K562 (cell line): ENCODE results near the gene C17orf113. TPM values are rescaled to one million over a fixed set of nuclear protein-coding genes. Genes with fewer than 3 reads are reported as not detected.

ENCODE experiments used
- ATAC-seq: fragments of 200-7000 bp; cut with Tn5 transposase; 3 replicates; pipeline ENCODE4 v1.9.1; 2020; ENCODE audit warnings: moderate library complexity
- BruUV-seq: library from RNA; stranded (reverse); fragments of 400-500 nt; replicated peaks from 2 replicates; lab custom pipeline; 2021; lab: Mats Ljungman, UMichigan
- CTCF ChIA-PET: fragments of 300-600 bp; formaldehyde crosslinking; extraction: SDS; loops from one replicate; lab custom pipeline; 2021; ENCODE audit warnings: low intra/inter-chr PET ratio; lab: Yijun Ruan, JAX
- POLR2A ChIA-PET: fragments of 300-600, 350-650 bp; sonication (Branson Sonifier 250); formaldehyde crosslinking; extraction: SDS; loops from one replicate; lab custom pipeline; 2021; ENCODE audit warnings: antibody characterized with exemption, inconsistent platforms; lab: Yijun Ruan, JAX
- DNase-seq, 4 experiments: peaks; one replicate each; pipeline versions ENCODE4 v3.0.0 to v3.0.0-alpha.2; 2011 to 2018; ENCODE audit warnings: low spot score in 3 of 4, mixed read lengths in 3 of 4; ENCODE audit errors: extremely low read depth in 1 of 4
- FAIRE-seq: peaks from 2 replicates; lab custom pipeline; 2011; peaks lifted over from hg19 to GRCh38; lab: Jason Lieb, UNC
- H2AFZ ChIP-seq: 2 replicates; pipeline ENCODE4 v1.6.0; 2011; ENCODE audit warnings: low read depth, low read length, control low read depth, inconsistent platforms
- H3K27ac ChIP-seq: fragments of 200-600 bp; 3 replicates; pipeline ENCODE4 v1.8.0; 2011; ENCODE audit warnings: low read depth, mild to moderate bottlenecking, control low read depth, inconsistent platforms, low read length, moderate library complexity, mixed read lengths; ENCODE audit errors: extremely low read depth
- H3K27me3 ChIP-seq, 2 experiments: fragments of 300-600 bp in 1 of 2; 2 replicates in 1 of 2; 3 replicates in 1 of 2; pipeline versions ENCODE4 v1.6.0 to v1.8.0; 2011; ENCODE audit warnings: inconsistent platforms in 2 of 2, low read length in 2 of 2, mild to moderate bottlenecking in 1 of 2, mixed read lengths in 1 of 2, moderate library complexity in 1 of 2; ENCODE audit not compliant: control insufficient read depth in 2 of 2, insufficient read depth in 2 of 2
- H3K36me3 ChIP-seq: fragments of 300-600 bp; 3 replicates; pipeline ENCODE4 v1.8.0; 2011; ENCODE audit warnings: mild to moderate bottlenecking, low read length, inconsistent platforms; ENCODE audit not compliant: control insufficient read depth, insufficient read depth
- H3K4me1 ChIP-seq, 2 experiments: fragments of 200-600 bp in 1 of 2; replicated peaks in 1 of 2; 2 replicates in 1 of 2; 3 replicates in 1 of 2; pipeline versions ENCODE4 v1.5.1 to v1.8.0; 2011; ENCODE audit warnings: inconsistent platforms in 2 of 2, low read length in 2 of 2, mild to moderate bottlenecking in 1 of 2, mixed read lengths in 1 of 2, moderate library complexity in 1 of 2; ENCODE audit not compliant: control insufficient read depth in 2 of 2, insufficient read depth in 2 of 2
- H3K4me2 ChIP-seq: 2 replicates; pipeline ENCODE4 v1.6.1; 2011; ENCODE audit warnings: low read length, control low read depth, inconsistent platforms, mixed read lengths; ENCODE audit not compliant: insufficient read depth
- H3K4me3 ChIP-seq: fragments of 200-600 bp; sonication (generic), shearing (Covaris generic); 2 replicates; pipeline ENCODE4 v1.5.1; 2016; ENCODE audit warnings: control low read depth, inconsistent platforms
- H3K79me2 ChIP-seq: fragments of 200-600 bp; 3 replicates; pipeline ENCODE4 v1.8.0; 2011; ENCODE audit warnings: low read length, inconsistent platforms; ENCODE audit not compliant: control insufficient read depth, insufficient read depth
- H3K9ac ChIP-seq, 2 experiments: 2 replicates each; pipeline versions ENCODE4 v1.6.0 to v1.6.1; 2011; ENCODE audit warnings: low read depth in 2 of 2, low read length in 2 of 2, control low read depth in 1 of 2, inconsistent platforms in 1 of 2, mild to moderate bottlenecking in 1 of 2, mixed read lengths in 1 of 2; ENCODE audit not compliant: insufficient read depth in 1 of 2
- H3K9me1 ChIP-seq: one replicate; pipeline ENCODE4 v1.6.0; 2011; ENCODE audit warnings: inconsistent platforms, mild to moderate bottlenecking, low read length, moderate library complexity; ENCODE audit not compliant: control insufficient read depth, insufficient read depth
- H3K9me3 ChIP-seq: replicated peaks from 2 replicates; pipeline ENCODE4 v1.5.1; 2011; ENCODE audit warnings: low read depth, low read length, inconsistent platforms; ENCODE audit not compliant: control insufficient read depth, insufficient read depth
- H4K20me1 ChIP-seq: replicated peaks from 2 replicates; pipeline ENCODE4 v1.6.1; 2011; ENCODE audit warnings: low read length, inconsistent platforms, mixed read lengths; ENCODE audit not compliant: control insufficient read depth, insufficient read depth
- FUS ChIP-seq: fragments of 200-400 bp; formaldehyde crosslinking; optimal IDR thresholded peaks from 2 replicates; pipeline ENCODE3; 2017; ENCODE audit warnings: low read depth, low read length
- LARP7 ChIP-seq: fragments of 450-650 bp; IDR thresholded peaks from 2 replicates; pipeline ENCODE4 v1.6.1; 2016
- PTRF ChIP-seq: fragments of 450-650 bp; IDR thresholded peaks from 2 replicates; pipeline ENCODE4 v1.6.1; 2016; ENCODE audit warnings: mild to moderate bottlenecking, missing genetic modification characterization, missing compliant biosample characterization
- RBM34 ChIP-seq: fragments of 200-400 bp; formaldehyde crosslinking; IDR thresholded peaks from 2 replicates; pipeline ENCODE4 v1.6.1; 2018; ENCODE audit warnings: low read length, borderline replicate concordance; ENCODE audit not compliant: insufficient read depth
- SRF ChIP-seq, 2 experiments: fragments of 250-450, 450-650 bp in 1 of 2; sonication (Bioruptor Pico) in 1 of 2; sonication (generic) in 1 of 2; formaldehyde crosslinking; IDR thresholded peaks; 2 replicates each; pipeline versions ENCODE4 v1.5.0 to v1.5.1; 2020 to 2022; ENCODE audit warnings: mild to moderate bottlenecking in 1 of 2, missing genetic modification reagents in 1 of 2
- ZFPM2 ChIP-seq: fragments of 250-450 bp; sonication (Bioruptor Pico); IDR thresholded peaks from 2 replicates; pipeline ENCODE4 v1.5.1; 2022; ENCODE audit warnings: mild to moderate bottlenecking
- ZNF134 ChIP-seq: fragments of 250-450 bp; sonication (Bioruptor Pico); conservative IDR thresholded peaks from 2 replicates; pipeline ENCODE4 v1.4.0; 2020
- ZNF695 ChIP-seq: fragments of 450-650 bp; formaldehyde crosslinking; IDR thresholded peaks from 2 replicates; pipeline ENCODE4 v1.4.0; 2020; ENCODE audit warnings: mild to moderate bottlenecking, moderate library complexity
- ZZZ3 ChIP-seq: fragments of 450-650 bp; IDR thresholded peaks from 2 replicates; pipeline ENCODE4 v1.6.1; 2016; ENCODE audit warnings: antibody characterized with exemption, mild to moderate bottlenecking, moderate library complexity
- WGBS: fragments of 100-300 bp; shearing (Covaris generic); methylation state at CpG from one replicate; pipeline ENCODE4 v1.1.6; 2016; ENCODE audit warnings: low coverage, mixed read lengths; ENCODE audit not compliant: insufficient coverage; ENCODE audit errors: missing lambda C conversion rate; 5-methylcytosine and 5-hydroxymethylcytosine counted together
- in situ Hi-C: fragments of 300-500 bp; cut with MboI; formaldehyde crosslinking; loops from 4 replicates; pipeline ENCODE4 v1.15.0; 2018; ENCODE audit warnings: inconsistent platforms, mixed read lengths
- intact Hi-C: fragments of 100-400 bp; cut with micrococcal nuclease; formaldehyde crosslinking; loops from 2 replicates; pipeline ENCODE4 v1.14.2; 2022
- polyA plus RNA-seq, 8 experiments: library from polyadenylated mRNA; depleted of rRNA in 4 of 8; stranded (reverse) in 5 of 8; unstranded in 3 of 8; fragments of >200 nt; fragmentation: Nextera tagmentation in 2 of 8; fragmentation: Illumina TruSeq in 1 of 8; extraction: Ambion mirVana in 2 of 8; extraction: Trizol in 1 of 8; gene quantifications; 2 replicates each; pipeline versions ENCODE4 v1.2.1 to v1.2.3, GENCODE V29; 2011 to 2014; ENCODE audit warnings: inconsistent platforms in 1 of 8, missing spikeins in 1 of 8
- total RNA-seq, 7 experiments: library from RNA; depleted of rRNA in 6 of 7; stranded (reverse); fragments of >200 nt in 6 of 7; fragmentation: Illumina TruSeq in 2 of 7; extraction: Trizol in 2 of 7; gene quantifications; 2 replicates each; pipeline versions ENCODE4 v1.2.1 to v1.2.3, GENCODE V29; 2011 to 2021; ENCODE audit warnings: low replicate concordance in 1 of 7

The C17orf113 gene
- total and polyA plus RNA-seq, 9 of the 15 experiments (the other 6 are each of a cell fraction or from before 2014, with no cell fraction given) = 0.10 to 1.2 (median 0.31) TPM

DNA sequence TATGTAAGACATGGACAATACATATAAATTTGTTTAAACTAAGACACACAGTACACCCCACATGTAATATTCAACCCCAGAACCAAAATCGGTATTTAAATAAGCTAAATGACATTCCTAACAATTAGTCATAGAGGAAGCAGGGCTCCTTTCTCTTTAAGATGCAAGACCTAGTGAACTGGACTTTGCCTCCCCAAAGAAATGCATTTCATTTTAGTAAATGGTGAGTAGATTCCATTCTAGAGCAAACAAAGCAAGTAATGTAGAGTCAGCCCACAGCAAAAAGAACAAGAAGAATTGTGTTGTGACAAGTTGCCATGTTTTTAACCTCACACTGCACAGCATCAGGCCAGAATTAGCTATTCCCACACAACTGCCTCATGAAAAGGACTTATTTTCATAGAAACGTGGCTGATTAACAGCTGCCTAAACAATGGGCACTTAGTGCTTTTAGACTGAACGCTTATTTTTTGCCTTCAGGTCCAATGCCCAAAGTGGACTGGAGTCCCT lies 47.6 kb downstream of the C17orf113 start (continued):
- no peak for TF ChIP-seq RBM34

DNA sequence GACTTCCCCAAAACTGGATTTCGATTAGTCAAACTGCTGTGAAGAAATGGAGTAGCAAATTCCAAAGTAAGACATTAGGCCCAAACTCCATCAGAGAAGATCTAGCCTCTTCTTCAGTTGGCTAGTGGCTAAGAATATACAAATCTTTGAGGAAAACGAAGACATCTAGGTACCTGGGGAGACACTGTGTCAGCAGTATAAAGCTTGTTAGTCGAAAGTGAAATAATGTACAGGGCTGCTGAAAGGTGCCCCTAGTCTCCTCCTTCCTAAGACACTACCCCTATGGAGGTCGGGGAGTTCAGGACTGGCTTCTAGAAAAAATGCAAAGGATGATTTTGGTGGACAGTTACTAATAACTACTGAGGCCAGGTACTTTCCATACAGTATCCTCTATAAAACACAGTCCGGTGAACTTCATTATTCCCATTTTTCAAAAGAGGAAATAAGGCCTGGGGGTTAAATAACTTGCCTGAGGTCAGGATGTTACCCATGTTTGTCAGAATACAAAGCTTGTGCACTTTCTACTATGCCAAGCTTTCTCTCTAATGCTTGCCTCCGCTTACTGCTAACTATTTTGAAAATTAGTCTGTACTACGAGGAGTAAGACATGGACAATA lies 48.1 kb downstream of the C17orf113 start:
- Histone ChIP-seq H3K9ac (no peak overlapping the region), H3K27ac (no peak overlapping the region), H4K20me1 (peaks cover 19% of the 10 kb centered on the region; the same call in 1 of the 2 replicates), H3K9me1 (no peaks in the 10 kb centered on the region), H3K9me3 (no peaks in the 10 kb centered on the region), H3K27me3 (no peaks in the 10 kb centered on the region), H3K79me2 (peaks cover 64% of the 10 kb centered on the region), H3K4me2 (no peak overlapping the region), H3K36me3 (peaks cover 71% of the 10 kb centered on the region), H3K4me1 (no peaks in the 10 kb centered on the region; a peak in 1 of 5 replicates), H2AFZ (no peak overlapping the region), H3K4me3 (no peak overlapping the region)
- no TSS peak for BruUV-seq
- POLR2A ChIA-PET = interaction anchor here (0.6 to 4.3 kb wide), 4 partner anchors 14 to 260 kb away, joined by 3 to 37 read pairs (median 4); partner anchors contain the start of genes CNP and DNAJC7
- no peak for DNase-seq
- no peak for FAIRE-seq
- ATAC-seq = no peak
- TF ChIP-seq ZFPM2 (CRISPR knock-in tag) (no peak), SRF (CRISPR knock-in tag; IDR thresholded peaks at IDR 0.05) (no peak), ZZZ3 (no peak), ZNF695 (CRISPR knock-in tag) (no peak), PTRF (tag) (no peak), LARP7 (no peak), FUS (no peak), ZNF134 (no peak)
- CTCF ChIA-PET = no interaction called here
- 90% methylated on average over 7 of the region's 7 CpGs for WGBS
- intact Hi-C loops (no loop called here), in situ Hi-C loops (no loop called here)
